GOT3 (cell line): Measurements from ENCODE around the gene PERCC1.
"Not testable (repeated sequence)": the region's sequence is repeated elsewhere in the genome, so short reads cannot be mapped to it uniquely, and the experiment has no call there.

Source experiments
- DNase-seq: peaks from one replicate; lab custom pipeline; 2025; ENCODE audit warnings: mixed read lengths; lab: John Stamatoyannopoulos, UW

The PERCC1 gene

GRCh38 chr16:1469141-1469540, 38.3 kb downstream of the PERCC1 start:
- DNase-seq = not testable (repeated sequence)

- DNase-seq = no peak
Measured at GRCh38 chr16:1469693-1470201, 38.9 kb downstream of the PERCC1 start.

- DNase-seq = no peak
Measured at GRCh38 chr16:1470481-1471251, 39.8 kb downstream of the PERCC1 start.

- DNase-seq = no peak
Measured at GRCh38 chr16:1471569-1472194, 40.8 kb downstream of the PERCC1 start.

- DNase-seq = no peak
Measured at GRCh38 chr16:1472974-1473373, 42.1 kb downstream of the PERCC1 start.

- no peak for DNase-seq
Measured at GRCh38 chr16:1474082-1474795, 43.4 kb downstream of the PERCC1 start.

- peak; percentile 33 for DNase-seq
Measured at GRCh38 chr16:1474796-1475551, 44.1 kb downstream of the PERCC1 start, which contains the start of gene CLCN7. Gene CLCN7, minus strand, starts transcription at chr16:1475028. Its CDS starts 54 bp downstream, at chr16:1474974.

- DNase-seq = no peak
Measured at GRCh38 chr16:1475552-1476114, 44.8 kb downstream of the PERCC1 start.

GRCh38 chr16:1477033-1477432, 46.2 kb downstream of the PERCC1 start:
- DNase-seq = no peak

- not testable (repeated sequence) for DNase-seq
Measured at GRCh38 chr16:1478937-1479336, 48.1 kb downstream of the PERCC1 start.

GRCh38 chr16:1481906-1482835, 51.3 kb downstream of the PERCC1 start:
- no peak for DNase-seq
